Stimulated activated effector memory CD8-positive, alpha-beta T cell treated with anti-CD3 and anti-CD28 coated beads, Interleukin-12 subunit alpha, Interleukin-12 subunit beta, amount 100 ng/mL, for 72 hours (primary cell): ENCODE measurements around the gene UGT3A2.
"Not testable (repeated sequence)": the region's sequence is repeated elsewhere in the genome, so short reads cannot be mapped to it uniquely, and the experiment has no call there.

Source experiments
- ATAC-seq: fragments of 150-1000 bp; cut with Tn5 transposase; 2 replicates; pipeline ENCODE4 v1.10.0; 2021
- DNase-seq, 2 donors: peaks; one replicate each; pipeline ENCODE4 v3.0.0; 2021 to 2022; ENCODE audit warnings: low spot score in 2 of 2
- H3K27ac Mint-ChIP-seq: one replicate; pipeline ENCODE4 v1.8.0; 2022; ENCODE audit warnings: mild to moderate bottlenecking, mixed read lengths
- H3K36me3 Mint-ChIP-seq: one replicate; pipeline ENCODE4 v1.8.0; 2022; ENCODE audit warnings: mild to moderate bottlenecking, mixed read lengths
- H3K4me1 Mint-ChIP-seq: one replicate; pipeline ENCODE4 v1.8.0; 2022; ENCODE audit warnings: mixed read lengths
- H3K4me3 Mint-ChIP-seq: one replicate; pipeline ENCODE4 v1.8.0; 2022; ENCODE audit warnings: mild to moderate bottlenecking, mixed read lengths
- H3K9me3 Mint-ChIP-seq: one replicate; pipeline ENCODE4 v1.8.0; 2022; ENCODE audit warnings: mixed read lengths

UGT3A2 gene

GRCh38 chr5:36033486-36033885, 33.2 kb downstream of the UGT3A2 start:
- ATAC-seq, result no peak
- Mint-ChIP-seq H3K27ac (no peak overlapping the region), H3K4me1 (no peaks in the 10 kb centered on the region), H3K9me3 (no peaks in the 10 kb centered on the region), H3K4me3 (no peak overlapping the region), H3K36me3 (no peaks in the 10 kb centered on the region)
- DNase-seq, result no peak

- H3K9me3 Mint-ChIP-seq, result no peaks in the 10 kb centered on the region
- H3K27ac Mint-ChIP-seq, result no peak overlapping the region
- no peak for ATAC-seq
Observed at GRCh38 chr5:36033047-36033446, 33.6 kb downstream of the UGT3A2 start.

GRCh38 chr5:36031223-36031622, 35.5 kb downstream of the UGT3A2 start:
- Mint-ChIP-seq H3K27ac (no peak overlapping the region), H3K9me3 (no peaks in the 10 kb centered on the region), H3K4me3 (no peak overlapping the region), H3K36me3 (no peaks in the 10 kb centered on the region), H3K4me1 (no peaks in the 10 kb centered on the region)
- DNase-seq, result no peak
- no peak for ATAC-seq

More at GRCh38 chr5:36033047-36033446, 33.6 kb downstream of the UGT3A2 start:
- Mint-ChIP-seq H3K4me1 (no peaks in the 10 kb centered on the region), H3K4me3 (no peak overlapping the region), H3K36me3 (no peaks in the 10 kb centered on the region)
- DNase-seq, result no peak

- no peak for ATAC-seq
- H3K4me3 Mint-ChIP-seq, result no peak overlapping the region
- H3K27ac Mint-ChIP-seq, result no peak overlapping the region
- DNase-seq, result no peak
- peaks cover 2% of the 10 kb centered on the region for H3K9me3 Mint-ChIP-seq
- H3K36me3 Mint-ChIP-seq, result no peaks in the 10 kb centered on the region
- H3K4me1 Mint-ChIP-seq, result no peaks in the 10 kb centered on the region
Observed at GRCh38 chr5:36029914-36030313, 36.8 kb downstream of the UGT3A2 start.

GRCh38 chr5:36028816-36029465, 37.7 kb downstream of the UGT3A2 start:
- no peak for DNase-seq
- Mint-ChIP-seq H3K27ac (no peak overlapping the region), H3K9me3 (peaks cover 2% of the 10 kb centered on the region), H3K36me3 (no peaks in the 10 kb centered on the region), H3K4me1 (no peaks in the 10 kb centered on the region), H3K4me3 (no peak overlapping the region)
- ATAC-seq, result no peak

- peaks cover 2% of the 10 kb centered on the region for H3K9me3 Mint-ChIP-seq
- DNase-seq (no peak), ATAC-seq (no peak)
- no peak overlapping the region for H3K27ac Mint-ChIP-seq
- no peaks in the 10 kb centered on the region for H3K36me3 Mint-ChIP-seq
- no peaks in the 10 kb centered on the region for H3K4me1 Mint-ChIP-seq
- no peak overlapping the region for H3K4me3 Mint-ChIP-seq
Observed at GRCh38 chr5:36027711-36028110, 39.0 kb downstream of the UGT3A2 start.

- Mint-ChIP-seq H3K9me3 (peaks cover 2% of the 10 kb centered on the region), H3K4me1 (no peaks in the 10 kb centered on the region), H3K36me3 (no peaks in the 10 kb centered on the region), H3K4me3 (no peak overlapping the region), H3K27ac (no peak overlapping the region)
- ATAC-seq (no peak), DNase-seq (no peak)
Observed at GRCh38 chr5:36026706-36027465, 39.8 kb downstream of the UGT3A2 start.

- DNase-seq, ATAC-seq, H3K27ac Mint-ChIP-seq, H3K36me3 Mint-ChIP-seq, H3K9me3 Mint-ChIP-seq, H3K4me1 Mint-ChIP-seq, H3K4me3 Mint-ChIP-seq: not testable (repeated sequence)
Observed at GRCh38 chr5:36022246-36022645, 44.4 kb downstream of the UGT3A2 start.

GRCh38 chr5:36019584-36019983, 47.1 kb downstream of the UGT3A2 start:
- not testable (repeated sequence) for H3K4me1 Mint-ChIP-seq, DNase-seq, ATAC-seq, H3K9me3 Mint-ChIP-seq, H3K27ac Mint-ChIP-seq, H3K4me3 Mint-ChIP-seq, H3K36me3 Mint-ChIP-seq

GRCh38 chr5:36017622-36018021, 49.1 kb downstream of the UGT3A2 start:
- peaks cover 12% of the 10 kb centered on the region for H3K9me3 Mint-ChIP-seq
- no peak overlapping the region for H3K4me3 Mint-ChIP-seq
- no peaks in the 10 kb centered on the region for H3K36me3 Mint-ChIP-seq
- DNase-seq (no peak), ATAC-seq (no peak)
- H3K4me1 Mint-ChIP-seq, result no peaks in the 10 kb centered on the region
- H3K27ac Mint-ChIP-seq, result no peak overlapping the region

- DNase-seq, result no peak
- ATAC-seq, result no peak
- H3K4me3 Mint-ChIP-seq, result no peak overlapping the region
- H3K4me1 Mint-ChIP-seq, result no peaks in the 10 kb centered on the region
- H3K9me3 Mint-ChIP-seq, result peaks cover 13% of the 10 kb centered on the region
- no peak overlapping the region for H3K27ac Mint-ChIP-seq
- no peaks in the 10 kb centered on the region for H3K36me3 Mint-ChIP-seq
Observed at GRCh38 chr5:36017004-36017403, 49.7 kb downstream of the UGT3A2 start.

GRCh38 chr5:36013182-36013581, 53.5 kb downstream of the UGT3A2 start:
- no peaks in the 10 kb centered on the region for H3K36me3 Mint-ChIP-seq
- DNase-seq, result no peak
- peaks cover 16% of the 10 kb centered on the region for H3K9me3 Mint-ChIP-seq
- H3K27ac Mint-ChIP-seq, result no peak overlapping the region
- no peaks in the 10 kb centered on the region for H3K4me1 Mint-ChIP-seq
- ATAC-seq, result no peak
- H3K4me3 Mint-ChIP-seq, result no peak overlapping the region

GRCh38 chr5:36009698-36010097, 57.0 kb downstream of the UGT3A2 start:
- H3K36me3 Mint-ChIP-seq, result no peaks in the 10 kb centered on the region
- no peak overlapping the region for H3K27ac Mint-ChIP-seq
- ATAC-seq (no peak), DNase-seq (no peak)
- H3K9me3 Mint-ChIP-seq, result peaks cover 13% of the 10 kb centered on the region
- H3K4me1 Mint-ChIP-seq, result no peaks in the 10 kb centered on the region
- no peak overlapping the region for H3K4me3 Mint-ChIP-seq

GRCh38 chr5:36007366-36007765, 59.3 kb downstream of the UGT3A2 start:
- no peak for ATAC-seq
- no peak overlapping the region for H3K4me3 Mint-ChIP-seq
- DNase-seq, result no peak
- H3K4me1 Mint-ChIP-seq, result no peaks in the 10 kb centered on the region
- H3K36me3 Mint-ChIP-seq, result no peaks in the 10 kb centered on the region
- no peak overlapping the region for H3K27ac Mint-ChIP-seq
- peaks cover 3% of the 10 kb centered on the region for H3K9me3 Mint-ChIP-seq

GRCh38 chr5:36006163-36006562, 60.5 kb downstream of the UGT3A2 start:
- Mint-ChIP-seq H3K9me3 (peaks cover 3% of the 10 kb centered on the region), H3K4me3 (no peak overlapping the region), H3K27ac (no peak overlapping the region), H3K36me3 (no peaks in the 10 kb centered on the region), H3K4me1 (no peaks in the 10 kb centered on the region)
- ATAC-seq (no peak), DNase-seq (no peak)

GRCh38 chr5:36001032-36001431, 65.7 kb downstream of the UGT3A2 start:
- no peak for ATAC-seq
- DNase-seq, result no peak
- no peaks in the 10 kb centered on the region for H3K9me3 Mint-ChIP-seq
- no peak overlapping the region for H3K27ac Mint-ChIP-seq
- H3K4me1 Mint-ChIP-seq, result no peaks in the 10 kb centered on the region
- H3K4me3 Mint-ChIP-seq, result no peak overlapping the region
- H3K36me3 Mint-ChIP-seq, result no peaks in the 10 kb centered on the region
